Kasumi-1 (cell line): ENCODE data around the gene KLK8.
"Not testable (repeated sequence)": the region's sequence is repeated elsewhere in the genome, so short reads cannot be mapped to it uniquely, and the experiment has no call there.

Source experiments
- DNase-seq, 2 experiments: peaks; one replicate each; lab custom pipeline; 2025; lab: John Stamatoyannopoulos, UW

The KLK8 gene

GRCh38 chr19:50983625-50984292, 17.6 kb downstream of the KLK8 start, which contains the start of gene KLK7:
KLK7 (minus strand) TSS chr19:50983917; CDS start chr19:50982399, 1,518 bp downstream.
- no peak for DNase-seq

GRCh38 chr19:50982186-50982585, 19.2 kb downstream of the KLK8 start:
- DNase-seq, result no peak

GRCh38 chr19:50981587-50982146, 19.7 kb downstream of the KLK8 start:
- DNase-seq, result no peak

- DNase-seq, result no peak
Observed at GRCh38 chr19:50980208-50980607, 21.2 kb downstream of the KLK8 start.

- no peak for DNase-seq
Observed at GRCh38 chr19:50979758-50980157, 21.6 kb downstream of the KLK8 start.

GRCh38 chr19:50978772-50979390, 22.5 kb downstream of the KLK8 start:
- DNase-seq, result no peak

GRCh38 chr19:50977626-50978025, 23.8 kb downstream of the KLK8 start:
- DNase-seq, result no peak

GRCh38 chr19:50975766-50976165, 25.6 kb downstream of the KLK8 start:
- DNase-seq, result no peak

GRCh38 chr19:50974702-50975556, 26.5 kb downstream of the KLK8 start:
- no peak for DNase-seq

- DNase-seq, result no peak
Observed at GRCh38 chr19:50972795-50973376, 28.5 kb downstream of the KLK8 start.

GRCh38 chr19:50969810-50970209, 31.6 kb downstream of the KLK8 start:
- DNase-seq, result not testable (repeated sequence)

- DNase-seq, result no peak
Observed at GRCh38 chr19:50969413-50969760, 32.0 kb downstream of the KLK8 start, which contains the start of gene KLK6. KLK6 (minus strand) TSS chr19:50969591; CDS start chr19:50968104, 1,487 bp downstream.

- DNase-seq, result no peak
Observed at GRCh38 chr19:50968716-50969412, 32.5 kb downstream of the KLK8 start.

GRCh38 chr19:50967929-50968715, 33.3 kb downstream of the KLK8 start:
- no peak for DNase-seq

GRCh38 chr19:50964266-50964665, 37.1 kb downstream of the KLK8 start:
- DNase-seq, result no peak

- no peak for DNase-seq
Observed at GRCh38 chr19:50963381-50963780, 38.0 kb downstream of the KLK8 start.

- DNase-seq, result no peak
Observed at GRCh38 chr19:50962245-50962644, 39.2 kb downstream of the KLK8 start.

GRCh38 chr19:50959731-50960500, 41.5 kb downstream of the KLK8 start:
- no peak for DNase-seq

- DNase-seq, result no peak
Observed at GRCh38 chr19:50957587-50957986, 43.8 kb downstream of the KLK8 start.

GRCh38 chr19:50952910-50953309, 48.5 kb downstream of the KLK8 start, which contains the start of gene KLK5:
KLK5 (minus strand) TSS chr19:50953038; CDS start chr19:50952657, 381 bp downstream.
- no peak for DNase-seq
